Dedifferentiated amniotic fluid mesenchymal stem cell (primary cell): ENCODE measurements around the gene THEM4.

ENCODE experiments used
- DNase-seq: peaks from one replicate; pipeline ENCODE4 v3.0.0-alpha.2; 2016; ENCODE audit errors: extremely low spot score

The THEM4 gene

GRCh38 chr1:151909167-151910149, at the start of gene THEM4:
Gene THEM4 (minus strand): TSS chr1:151909511. CDS start chr1:151909458, 53 bp downstream.
- DNase-seq, result peak; percentile 94

GRCh38 chr1:151958959-151959358, 49.6 kb upstream of the THEM4 start:
- DNase-seq, result no peak

- DNase-seq, result no peak
Observed at GRCh38 chr1:151956957-151957497, 47.7 kb upstream of the THEM4 start.

GRCh38 chr1:151953409-151954094, 44.2 kb upstream of the THEM4 start:
- DNase-seq, result no peak

- no peak for DNase-seq
Observed at GRCh38 chr1:151952811-151953210, 43.5 kb upstream of the THEM4 start.

DNA sequence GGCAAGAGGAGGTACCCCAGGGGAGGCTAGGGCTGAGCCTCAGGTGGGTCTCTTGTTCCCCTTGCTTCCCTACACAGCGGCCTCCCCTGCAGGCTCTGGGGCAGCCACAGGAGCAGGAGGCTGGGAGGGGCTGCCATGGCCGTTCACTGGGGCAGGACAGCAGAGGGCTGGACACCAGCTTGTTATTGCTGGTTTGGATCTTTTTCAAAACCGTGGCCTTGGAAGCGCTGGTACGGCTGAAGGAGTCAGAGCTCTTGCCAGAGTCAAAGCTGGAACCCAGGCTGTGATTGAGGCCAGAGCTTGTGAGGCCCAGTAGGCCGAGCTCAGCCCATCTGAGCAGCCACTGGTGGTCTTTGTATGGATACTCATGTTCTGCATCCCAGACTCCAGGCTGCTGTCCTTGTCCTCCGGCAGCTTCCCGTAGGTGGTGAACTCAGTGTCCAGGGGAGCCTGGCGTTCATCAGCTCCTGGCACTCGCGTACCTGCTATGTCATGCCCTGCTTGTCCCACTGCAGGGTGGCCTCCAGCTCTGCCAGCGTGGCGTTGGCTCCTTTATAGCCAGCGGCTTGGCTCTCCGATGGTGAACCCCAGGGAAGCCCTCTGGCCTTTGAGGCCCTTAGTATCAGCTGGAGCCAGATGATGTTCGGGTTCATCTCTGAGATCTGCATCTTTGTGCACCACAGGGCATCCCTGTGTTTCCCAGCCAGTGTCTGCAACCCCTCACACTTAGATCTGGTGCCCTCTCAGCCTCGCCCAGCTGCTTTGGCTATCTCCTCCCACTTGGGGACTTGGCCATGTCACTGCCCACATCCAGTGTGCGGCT, 40.3 kb upstream of the THEM4 start:
- DNase-seq, result no peak

- no peak for DNase-seq
Observed at GRCh38 chr1:151948506-151948905, 39.2 kb upstream of the THEM4 start.

- no peak for DNase-seq
Observed at GRCh38 chr1:151947140-151947539, 37.8 kb upstream of the THEM4 start.

DNA sequence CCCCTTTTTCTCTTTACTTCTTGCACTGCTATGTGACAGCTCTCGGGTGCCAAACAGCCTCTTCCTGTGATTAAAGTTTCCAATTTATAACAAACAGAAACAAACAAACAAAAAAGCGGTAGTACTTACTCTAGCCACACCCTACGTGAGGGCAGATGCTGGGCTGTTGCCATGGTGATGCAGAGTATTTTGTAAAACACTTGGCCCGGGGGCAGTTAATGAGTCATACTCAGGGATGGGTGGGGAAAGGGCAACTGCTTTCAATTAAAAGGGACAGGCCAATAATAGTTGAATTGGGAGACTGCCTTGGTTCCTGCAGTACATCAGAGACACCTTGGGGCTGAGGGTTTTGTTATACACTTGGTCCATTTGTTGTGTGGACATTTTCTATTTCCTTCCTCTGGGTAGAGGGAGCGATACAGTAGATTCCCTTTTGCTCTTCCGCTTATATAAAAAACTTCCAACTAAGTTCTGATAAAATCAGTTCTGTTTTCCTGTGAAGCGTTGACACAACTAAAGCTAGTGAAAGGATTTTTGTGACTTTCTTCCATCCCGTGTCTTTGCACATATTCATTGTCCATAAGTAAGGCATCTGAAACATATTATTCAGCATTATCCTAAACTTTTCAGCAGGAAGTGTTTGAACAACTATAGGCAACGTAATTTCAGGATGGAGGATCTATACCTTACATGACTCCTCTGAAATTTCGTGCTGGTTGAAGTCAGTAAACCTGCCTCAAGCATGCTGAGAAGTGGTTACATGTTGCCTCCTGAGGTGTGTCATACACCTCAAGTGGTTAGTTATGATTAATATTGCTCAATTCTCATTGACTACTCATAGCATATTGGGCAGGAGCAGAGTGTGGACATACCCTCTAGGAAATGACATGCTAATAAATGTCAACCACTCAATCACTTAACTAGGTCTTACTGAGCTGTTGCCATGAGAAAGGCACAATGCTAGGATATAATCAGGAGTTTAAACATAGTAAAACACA, 36.7 kb upstream of the THEM4 start:
- DNase-seq, result peak; percentile 99

- no peak for DNase-seq
Observed at GRCh38 chr1:151944857-151945575, 35.7 kb upstream of the THEM4 start.

DNA sequence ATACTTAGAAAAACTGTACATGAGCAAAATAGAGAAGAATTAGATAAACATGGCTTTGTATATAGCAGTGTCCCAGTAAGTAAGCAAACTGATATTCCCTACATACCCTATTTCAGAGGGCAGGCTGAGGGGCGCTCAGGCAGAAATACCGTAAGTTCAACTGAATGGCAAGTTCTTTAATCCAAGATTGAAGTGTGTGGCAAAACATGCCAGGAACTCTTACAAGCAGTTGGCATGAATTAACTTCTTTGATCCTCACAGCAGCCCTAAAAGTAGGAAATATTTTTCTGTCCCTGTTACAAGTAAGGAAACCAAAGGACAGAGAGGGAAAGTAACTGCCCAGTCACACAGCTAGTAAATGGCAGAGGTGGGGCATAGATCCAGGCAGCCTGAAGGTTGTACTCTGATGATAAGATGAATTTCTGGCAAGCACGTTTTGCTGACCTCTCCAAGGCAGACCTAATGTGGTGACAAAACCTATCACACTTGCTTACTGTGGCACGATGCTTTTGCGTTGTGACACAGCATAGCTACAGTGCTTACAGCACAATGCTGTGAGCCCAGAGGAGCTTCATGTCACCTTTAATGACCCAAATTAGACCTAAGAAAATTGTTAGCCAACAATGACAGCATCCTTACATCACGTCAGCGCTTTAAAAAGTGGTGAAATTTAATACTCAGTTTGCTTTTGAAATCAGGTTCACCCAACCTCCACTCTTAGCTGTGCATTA, 35.0 kb upstream of the THEM4 start:
- no peak for DNase-seq

- DNase-seq, result no peak
Observed at GRCh38 chr1:151943591-151943990, 34.3 kb upstream of the THEM4 start.

GRCh38 chr1:151942882-151943281, 33.6 kb upstream of the THEM4 start:
- DNase-seq, result no peak

GRCh38 chr1:151940541-151940940, 31.2 kb upstream of the THEM4 start:
- DNase-seq, result no peak

DNA sequence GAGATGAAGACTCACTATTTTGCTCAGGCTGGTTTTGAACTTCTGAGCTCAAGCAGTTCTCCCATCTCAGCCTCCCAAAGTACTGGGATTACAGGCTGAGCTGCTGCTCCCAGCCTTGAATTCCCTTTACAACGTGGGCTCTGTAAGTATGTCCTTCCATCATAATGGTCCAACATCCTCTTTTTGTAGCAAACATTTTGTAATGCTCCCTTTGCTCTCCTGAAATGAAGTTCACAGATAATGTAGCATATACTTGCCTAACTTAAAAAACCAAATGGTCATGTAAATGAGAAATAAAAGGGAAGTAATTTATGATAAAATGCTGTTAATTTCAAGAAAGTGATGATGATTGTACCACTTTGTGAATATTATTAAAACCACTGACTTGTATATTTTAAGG, 30.5 kb upstream of the THEM4 start:
- DNase-seq, result no peak

DNA sequence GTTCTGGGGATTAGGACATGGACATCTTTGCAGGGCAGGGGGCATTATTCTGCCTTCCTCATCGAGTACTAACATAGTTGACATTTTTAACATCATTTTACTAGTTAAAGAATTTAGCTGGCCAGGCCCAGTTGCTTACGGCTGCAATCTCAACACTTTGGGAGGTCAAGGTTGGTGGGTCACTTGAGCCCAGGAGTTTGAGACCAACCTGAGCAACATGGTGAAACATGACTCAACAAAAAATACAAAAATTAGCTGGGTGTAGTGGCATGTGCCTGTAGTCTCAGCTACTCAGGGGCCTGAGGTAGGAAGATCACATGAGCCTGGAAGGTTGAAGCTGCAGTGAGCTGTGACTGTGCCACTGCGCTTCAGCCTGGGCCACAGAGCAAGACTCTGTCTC, 29.8 kb upstream of the THEM4 start:
- no peak for DNase-seq

GRCh38 chr1:151936653-151937052, 27.3 kb upstream of the THEM4 start:
- DNase-seq, result no peak

- no peak for DNase-seq
Observed at GRCh38 chr1:151935894-151936602, 26.7 kb upstream of the THEM4 start.
